GM12878 (cell line): ENCODE measurements around the gene TRABD2B. TPM values are rescaled to one million over a fixed set of nuclear protein-coding genes. Genes with fewer than 3 reads are reported as not detected.

Source experiments
- ATAC-seq: fragments of 200-7000 bp; cut with Tn5 transposase; 3 replicates; pipeline ENCODE4 v1.9.1; 2020; ENCODE audit warnings: mild to moderate bottlenecking, moderate library complexity
- BruUV-seq: library from RNA; stranded (reverse); fragments of 400-500 nt; replicated peaks from 2 replicates; lab custom pipeline; 2021; lab: Mats Ljungman, UMichigan
- CTCF ChIA-PET: fragments of 300-600 bp; sonication (Branson Sonifier 250); formaldehyde crosslinking; extraction: SDS; loops from one replicate; lab custom pipeline; 2021; ENCODE audit warnings: inconsistent platforms; lab: Yijun Ruan, JAX
- POLR2A ChIA-PET: fragments of 350-600 bp; formaldehyde crosslinking; extraction: SDS; loops from one replicate; lab custom pipeline; 2021; ENCODE audit warnings: inconsistent platforms; lab: Charles Lee
- RAD21 ChIA-PET: fragments of 300-600 bp; sonication (Branson Sonifier 250); formaldehyde crosslinking; loops from one replicate; lab custom pipeline; 2023; ENCODE audit warnings: antibody characterized with exemption; ENCODE audit not compliant: unreplicated experiment; lab: Charles Lee
- SMC1A ChIA-PET: fragments of 300-600 bp; sonication (Branson Sonifier 250); formaldehyde crosslinking; loops from one replicate; lab custom pipeline; 2023; ENCODE audit not compliant: unreplicated experiment, uncharacterized antibody; lab: Charles Lee
- DNase-seq: peaks from one replicate; pipeline ENCODE4 v3.0.0-alpha.2; 2011; ENCODE audit warnings: low read depth, low spot score
- FAIRE-seq: peaks from 3 replicates; lab custom pipeline; 2011; peaks lifted over from hg19 to GRCh38; lab: Jason Lieb, UNC
- H2AFZ ChIP-seq: 2 replicates; pipeline ENCODE4 v1.6.0; 2011; ENCODE audit warnings: low read depth, low read length, control low read depth; ENCODE audit not compliant: control insufficient read depth
- H3K27ac ChIP-seq: 2 replicates; pipeline ENCODE4 v1.5.1; 2011; ENCODE audit warnings: control low read depth; ENCODE audit not compliant: control insufficient read depth, insufficient read depth
- H3K27me3 ChIP-seq, 2 experiments: replicated peaks in 1 of 2; 2 replicates each; pipeline versions ENCODE4 v1.6.0 to v1.6.1; 2011; ENCODE audit warnings: low read length in 1 of 2; ENCODE audit not compliant: control insufficient read depth in 2 of 2, insufficient read depth in 2 of 2
- H3K36me3 ChIP-seq, 2 experiments: 2 replicates each; pipeline ENCODE4 v1.5.1; 2011; ENCODE audit warnings: low read length in 1 of 2; ENCODE audit not compliant: control insufficient read depth in 2 of 2, insufficient read depth in 2 of 2
- H3K4me1 ChIP-seq: 2 replicates; pipeline ENCODE4 v1.6.1; 2011; ENCODE audit warnings: mild to moderate bottlenecking, low read length, moderate library complexity, mixed read lengths; ENCODE audit not compliant: control insufficient read depth, insufficient read depth
- H3K4me2 ChIP-seq: 2 replicates; pipeline ENCODE4 v1.6.0; 2011; ENCODE audit warnings: control low read depth; ENCODE audit not compliant: control insufficient read depth, insufficient read depth
- H3K4me3 ChIP-seq: fragments of 200-600 bp; sonication (generic); 2 replicates; pipeline ENCODE4 v1.5.1; 2016
- H3K79me2 ChIP-seq: 2 replicates; pipeline ENCODE4 v1.6.0; 2011; ENCODE audit warnings: low read length; ENCODE audit not compliant: control insufficient read depth, insufficient read depth
- H3K9ac ChIP-seq: 2 replicates; pipeline ENCODE4 v1.8.0; 2011; ENCODE audit warnings: low read length, control low read depth, mixed read lengths; ENCODE audit not compliant: control insufficient read depth, insufficient read depth
- H3K9me3 ChIP-seq: replicated peaks from 3 replicates; pipeline ENCODE4 v1.5.1; 2011; ENCODE audit warnings: mild to moderate bottlenecking, low read length; ENCODE audit not compliant: control insufficient read depth, insufficient read depth
- H4K20me1 ChIP-seq: 2 replicates; pipeline ENCODE4 v1.6.0; 2011; ENCODE audit not compliant: control insufficient read depth, insufficient read depth
- CBX5 ChIP-seq: sonication (generic); IDR thresholded peaks from 2 replicates; pipeline ENCODE4 v1.6.1; 2016; ENCODE audit warnings: low read depth, moderate library complexity, mild to moderate bottlenecking, inconsistent platforms
- CHD4 ChIP-seq: fragments of 200-600 bp; sonication (generic); IDR thresholded peaks from 2 replicates; pipeline ENCODE4 v1.6.1; 2016; ENCODE audit warnings: mild to moderate bottlenecking
- KLF5 ChIP-seq: fragments of 450-650 bp; IDR thresholded peaks from 2 replicates; pipeline ENCODE4 v1.6.1; 2014; ENCODE audit warnings: mild to moderate bottlenecking; ENCODE audit not compliant: partially characterized antibody
- LARP7 ChIP-seq: fragments of 450-650 bp; IDR thresholded peaks from 2 replicates; pipeline ENCODE4 v1.6.1; 2017; ENCODE audit warnings: mild to moderate bottlenecking
- MEF2B ChIP-seq: fragments of 450-650 bp; IDR thresholded peaks from 2 replicates; pipeline ENCODE4 v1.6.1; 2018; ENCODE audit warnings: mild to moderate bottlenecking, moderate library complexity; ENCODE audit not compliant: partially characterized antibody, poor library complexity, severe bottlenecking
- MYB ChIP-seq: fragments of 150-350 bp; IDR thresholded peaks from 2 replicates; pipeline ENCODE4 v1.6.1; 2014; ENCODE audit warnings: mild to moderate bottlenecking, low read depth, low read length, borderline replicate concordance
- NKRF ChIP-seq: fragments of 450-650 bp; conservative IDR thresholded peaks from 2 replicates; pipeline ENCODE4 v1.6.1; 2017; ENCODE audit warnings: mild to moderate bottlenecking, moderate library complexity
- NR2C1 ChIP-seq: fragments of 450-650 bp; IDR thresholded peaks from 2 replicates; pipeline ENCODE4 v1.6.1; 2017; ENCODE audit warnings: antibody characterized with exemption, mild to moderate bottlenecking, moderate library complexity
- POU2F2 ChIP-seq: IDR thresholded peaks from 3 replicates; pipeline ENCODE4 v1.6.1; 2011; ENCODE audit warnings: low read depth, mild to moderate bottlenecking, low read length, borderline replicate concordance
- SMC3 ChIP-seq: IDR thresholded peaks from 2 replicates; pipeline ENCODE4 v1.6.1; 2011; ENCODE audit warnings: low read length, improper control_type of control experiment, borderline replicate concordance
- SRF ChIP-seq, 2 experiments: IDR thresholded peaks; 2 replicates each; pipeline ENCODE4 v1.6.1; 2011; ENCODE audit warnings: low read depth in 2 of 2, low read length in 2 of 2, mild to moderate bottlenecking in 1 of 2, moderate library complexity in 1 of 2
- ZBTB11 ChIP-seq: fragments of 450-650 bp; formaldehyde crosslinking; IDR thresholded peaks from 2 replicates; pipeline ENCODE4 v1.5.0; 2022; ENCODE audit warnings: mild to moderate bottlenecking, missing genetic modification characterization
- WGBS: methylation state at CpG from one replicate; pipeline ENCODE4 v1.1.6; 2016; ENCODE audit warnings: low lambda C conversion rate; ENCODE audit not compliant: insufficient replicate concordance, insufficient coverage; ENCODE audit errors: missing lambda C conversion rate; 5-methylcytosine and 5-hydroxymethylcytosine counted together
- in situ Hi-C: fragments of 300-500 bp; cut with MboI; formaldehyde crosslinking; loops from 9 replicates; pipeline ENCODE4 v1.14.3; 2018; ENCODE audit warnings: mixed read lengths
- intact Hi-C: fragments of 100-400 bp; cut with micrococcal nuclease; formaldehyde crosslinking; loops from one replicate; pipeline ENCODE4 v1.14.2; 2022; ENCODE audit not compliant: unreplicated experiment
- polyA plus RNA-seq, 11 experiments: library from polyadenylated mRNA; depleted of rRNA in 4 of 11; unstranded in 6 of 11; stranded (reverse) in 5 of 11; fragments of >200 nt; fragmentation: Nextera tagmentation in 4 of 11; fragmentation: Illumina TruSeq in 1 of 11; extraction: Ambion mirVana in 4 of 11; extraction: Trizol in 1 of 11; gene quantifications; 1 replicate in 1 of 11; 2 replicates in 10 of 11; pipeline versions ENCODE4 v1.2.1 to v1.2.3, GENCODE V29; 2011 to 2016; ENCODE audit warnings: inconsistent platforms in 2 of 11, missing spikeins in 2 of 11, low read depth in 1 of 11
- total RNA-seq, 4 experiments: library from RNA; depleted of rRNA in 3 of 4; stranded (reverse); fragments of >200 nt in 3 of 4; fragmentation: Illumina TruSeq in 1 of 4; extraction: Trizol in 1 of 4; gene quantifications; 2 replicates each; pipeline versions ENCODE4 v1.2.1 to v1.2.3, GENCODE V29; 2013 to 2021
- TF ChIP-seq, protein P1 (sequence below): fragments of 450-650 bp; IDR thresholded peaks from 2 replicates; pipeline ENCODE4 v1.6.1; 2017; ENCODE audit warnings: borderline replicate concordance

TRABD2B gene
- total and polyA plus RNA-seq, 10 of the 15 experiments (the other 5 are each of a cell fraction or from before 2014, with no cell fraction given): not detected

GRCh38 chr1:47834326-47834725, 162.9 kb downstream of the TRABD2B start:
- Histone ChIP-seq H3K27me3 (peaks cover 0 to 1% of the 10 kb centered on the region in 2 experiments; a peak in 1 of 4 replicates), H3K9ac (no peak overlapping the region), H3K9me3 (no peaks in the 10 kb centered on the region; the same call in 2 of the 3 replicates), H3K4me1 (no peaks in the 10 kb centered on the region), H2AFZ (no peak overlapping the region), H3K4me2 (no peak overlapping the region), H4K20me1 (no peaks in the 10 kb centered on the region), H3K79me2 (no peaks in the 10 kb centered on the region), H3K36me3 (no peaks in the 10 kb centered on the region), H3K4me3 (no peak overlapping the region), H3K27ac (no peak overlapping the region)
- CTCF ChIA-PET: no interaction called here
- in situ Hi-C loops (no loop called here), intact Hi-C loops (no loop called here)
- no TSS peak for BruUV-seq
- POLR2A ChIA-PET: no interaction called here
- RAD21 ChIA-PET: no interaction called here
- TF ChIP-seq SMC3 (no peak), POU2F2 (no peak), CHD4 (no peak), NKRF (no peak), MYB (no peak), NR2C1 (no peak), SRF (IDR thresholded peaks at IDR 0.05; ENCODE audit: low read depth in 2 of 2, low read length in 2 of 2) (no peak), MEF2B (no peak), ZBTB11 (CRISPR knock-in tag) (no peak), CBX5 (no peak), LARP7 (no peak), KLF5 (no peak)
- TF ChIP-seq, protein P1, sequence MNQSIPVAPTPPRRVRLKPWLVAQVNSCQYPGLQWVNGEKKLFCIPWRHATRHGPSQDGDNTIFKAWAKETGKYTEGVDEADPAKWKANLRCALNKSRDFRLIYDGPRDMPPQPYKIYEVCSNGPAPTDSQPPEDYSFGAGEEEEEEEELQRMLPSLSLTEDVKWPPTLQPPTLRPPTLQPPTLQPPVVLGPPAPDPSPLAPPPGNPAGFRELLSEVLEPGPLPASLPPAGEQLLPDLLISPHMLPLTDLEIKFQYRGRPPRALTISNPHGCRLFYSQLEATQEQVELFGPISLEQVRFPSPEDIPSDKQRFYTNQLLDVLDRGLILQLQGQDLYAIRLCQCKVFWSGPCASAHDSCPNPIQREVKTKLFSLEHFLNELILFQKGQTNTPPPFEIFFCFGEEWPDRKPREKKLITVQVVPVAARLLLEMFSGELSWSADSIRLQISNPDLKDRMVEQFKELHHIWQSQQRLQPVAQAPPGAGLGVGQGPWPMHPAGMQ: no peak
- SMC1A ChIA-PET: no interaction called here
- ATAC-seq (no peak), FAIRE-seq (no peak), DNase-seq (no peak)
- WGBS: 0% methylated on average over 3 of the region's 3 CpGs
